Body of pancreas (tissue), 4 donors: ENCODE data around the gene GALNT7.

ENCODE experiments used
- POLR2A ChIP-seq, 3 donors: fragments of 450-650 bp; IDR thresholded peaks; one replicate each; pipeline ENCODE4 v1.6.1; 2016; ENCODE audit warnings: antibody characterized with exemption in 3 of 3, mild to moderate bottlenecking in 2 of 3
- TF ChIP-seq, protein P1 (sequence below), 7 experiments: fragments of 450-650 bp in 4 of 7; fragments of 200-600 bp in 3 of 7; sonication (generic) in 3 of 7; IDR thresholded peaks; one replicate each; pipeline ENCODE4 v1.5.1; 2016 to 2019; ENCODE audit warnings: antibody characterized with exemption in 7 of 7

DNA sequence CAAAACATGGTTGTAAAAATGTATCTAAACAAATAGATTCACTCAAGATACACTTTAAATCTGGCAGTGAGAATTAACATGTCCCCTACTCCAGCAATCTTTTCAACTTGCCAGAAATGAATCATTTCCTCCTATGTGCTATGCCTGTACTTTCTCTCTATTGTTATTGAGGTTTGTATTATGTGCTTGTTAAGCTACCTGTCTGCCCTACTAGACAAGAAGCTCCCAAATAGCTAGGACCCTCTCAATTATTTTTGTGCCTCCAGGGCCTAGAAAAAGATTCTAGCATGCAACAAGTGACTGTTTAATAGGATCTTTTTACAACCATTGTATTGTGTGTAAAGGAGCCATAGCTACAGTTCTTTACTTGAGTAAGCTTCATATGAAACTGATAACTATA lies 198.7 kb downstream of the GALNT7 start:
- TF ChIP-seq, protein P1, sequence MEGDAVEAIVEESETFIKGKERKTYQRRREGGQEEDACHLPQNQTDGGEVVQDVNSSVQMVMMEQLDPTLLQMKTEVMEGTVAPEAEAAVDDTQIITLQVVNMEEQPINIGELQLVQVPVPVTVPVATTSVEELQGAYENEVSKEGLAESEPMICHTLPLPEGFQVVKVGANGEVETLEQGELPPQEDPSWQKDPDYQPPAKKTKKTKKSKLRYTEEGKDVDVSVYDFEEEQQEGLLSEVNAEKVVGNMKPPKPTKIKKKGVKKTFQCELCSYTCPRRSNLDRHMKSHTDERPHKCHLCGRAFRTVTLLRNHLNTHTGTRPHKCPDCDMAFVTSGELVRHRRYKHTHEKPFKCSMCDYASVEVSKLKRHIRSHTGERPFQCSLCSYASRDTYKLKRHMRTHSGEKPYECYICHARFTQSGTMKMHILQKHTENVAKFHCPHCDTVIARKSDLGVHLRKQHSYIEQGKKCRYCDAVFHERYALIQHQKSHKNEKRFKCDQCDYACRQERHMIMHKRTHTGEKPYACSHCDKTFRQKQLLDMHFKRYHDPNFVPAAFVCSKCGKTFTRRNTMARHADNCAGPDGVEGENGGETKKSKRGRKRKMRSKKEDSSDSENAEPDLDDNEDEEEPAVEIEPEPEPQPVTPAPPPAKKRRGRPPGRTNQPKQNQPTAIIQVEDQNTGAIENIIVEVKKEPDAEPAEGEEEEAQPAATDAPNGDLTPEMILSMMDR (IDR thresholded peaks at IDR 0.05): no peak
- TF ChIP-seq POLR2A (IDR thresholded peaks at IDR 0.05): no peak
